ENCODE measurements around the gene PTPN2.

PTPN2 gene

GRCh38 chr18:12819841-12820240, 64.2 kb downstream of the PTPN2 start:
- H3K36me3 ChIP-seq (ENCODE audit: control insufficient read depth in 2 of 2, insufficient read depth in 1 of 2, low read length in 2 of 2): peaks cover 7 to 13% of the 10 kb centered on the region in 2 experiments
- POLR2A ChIA-PET: no interaction called here
- H3K4me1 ChIP-seq (ENCODE audit: control insufficient read depth, insufficient read depth, low read length): no peaks in the 10 kb centered on the region
- TF ChIP-seq ZNF792 (tag by site-specific recombination; IDR thresholded peaks at IDR 0.05) (no peak), ZNF140 (tag by site-specific recombination; IDR thresholded peaks at IDR 0.05) (no peak), ZBTB1 (tag by site-specific recombination; IDR thresholded peaks at IDR 0.05) (no peak), SP7 (tag by site-specific recombination; IDR thresholded peaks at IDR 0.05) (no peak), ZFP69B (tag by site-specific recombination; IDR thresholded peaks at IDR 0.05) (no peak), ZNF394 (tag by site-specific recombination; IDR thresholded peaks at IDR 0.05; ENCODE audit: borderline replicate concordance) (no peak), ZNF629 (tag by site-specific recombination; IDR thresholded peaks at IDR 0.05) (no peak), ZNF521 (tag by site-specific recombination; IDR thresholded peaks at IDR 0.05) (no peak), ZNF670 (tag by site-specific recombination; IDR thresholded peaks at IDR 0.05; ENCODE audit: low read depth) (no peak), ZNF501 (tag by site-specific recombination; IDR thresholded peaks at IDR 0.05) (no peak), ZNF37A (tag by site-specific recombination; IDR thresholded peaks at IDR 0.05) (no peak), ZNF600 (tag by site-specific recombination; IDR thresholded peaks at IDR 0.05) (no peak), ZNF2 (tag by site-specific recombination; IDR thresholded peaks at IDR 0.05) (no peak), ZNF274 (IDR thresholded peaks at IDR 0.05; ENCODE audit: low read length) (no peak), ZNF274 (tag by site-specific recombination; IDR thresholded peaks at IDR 0.05; ENCODE audit: borderline replicate concordance) (no peak), KLF9 (tag by site-specific recombination; IDR thresholded peaks at IDR 0.05; ENCODE audit: low read depth) (no peak), ZNF146 (tag by site-specific recombination; IDR thresholded peaks at IDR 0.05) (no peak), SP3 (tag by site-specific recombination; IDR thresholded peaks at IDR 0.05) (no peak), ZNF302 (tag by site-specific recombination; IDR thresholded peaks at IDR 0.05; ENCODE audit: low read depth) (no peak)
- CTCF ChIA-PET: interaction anchor here (0.7 kb wide), 2 partner anchors 19 to 77 kb away, joined by 3 to 4 read pairs; no protein-coding TSS in a partner anchor
- no peak overlapping the region for H3K27ac ChIP-seq (ENCODE audit: extremely low read depth, low read depth, low read length)
- no peaks in the 10 kb centered on the region for H3K9me3 ChIP-seq (ENCODE audit: control insufficient read depth, insufficient read depth, low read depth, low read length)
- no peak overlapping the region for H3K4me3 ChIP-seq (ENCODE audit: low read depth, low read length)

- Histone ChIP-seq H3K4me1 (ENCODE audit: control insufficient read depth, insufficient read depth, low read length) (no peaks in the 10 kb centered on the region), H3K4me3 (ENCODE audit: low read depth, low read length) (no peak overlapping the region), H3K27ac (ENCODE audit: extremely low read depth, low read depth, low read length) (no peak overlapping the region), H3K9me3 (ENCODE audit: control insufficient read depth, insufficient read depth, low read depth, low read length) (no peaks in the 10 kb centered on the region), H3K36me3 (ENCODE audit: control insufficient read depth in 2 of 2, insufficient read depth in 1 of 2, low read length in 2 of 2) (peaks cover 8 to 10% of the 10 kb centered on the region in 2 experiments)
- no peak for TF ChIP-seq ZNF529 (tag by site-specific recombination; IDR thresholded peaks at IDR 0.05; ENCODE audit: insufficient replicate concordance)
- no peak for TF ChIP-seq KLF1 (tag by site-specific recombination; IDR thresholded peaks at IDR 0.05)
- no peak for TF ChIP-seq ZBTB26 (tag by site-specific recombination; optimal IDR thresholded peaks at IDR 0.05)
- no peak for TF ChIP-seq ZNF416 (tag by site-specific recombination; IDR thresholded peaks at IDR 0.05)
- no peak for TF ChIP-seq ZNF341 (tag by site-specific recombination; IDR thresholded peaks at IDR 0.05; ENCODE audit: low read depth)
- TF ChIP-seq MYNN (tag by site-specific recombination; IDR thresholded peaks at IDR 0.05; ENCODE audit: borderline replicate concordance): no peak
- TF ChIP-seq SETDB1 (IDR thresholded peaks at IDR 0.05; ENCODE audit: insufficient read length, low read length): no peak
- no peak for TF ChIP-seq BCL11A (tag by site-specific recombination; IDR thresholded peaks at IDR 0.05; ENCODE audit: low read depth)
- TF ChIP-seq FEZF1 (tag by site-specific recombination; IDR thresholded peaks at IDR 0.05): no peak
- TF ChIP-seq KLF10 (tag by site-specific recombination; IDR thresholded peaks at IDR 0.05): no peak
- TF ChIP-seq AEBP2 (tag by site-specific recombination; IDR thresholded peaks at IDR 0.05; ENCODE audit: borderline replicate concordance): no peak
- no peak for TF ChIP-seq ZNF433 (tag by site-specific recombination; IDR thresholded peaks at IDR 0.05; ENCODE audit: low read depth)
- no peak for TF ChIP-seq GLI2 (tag by site-specific recombination; IDR thresholded peaks at IDR 0.05; ENCODE audit: borderline replicate concordance, low read depth)
- ChIA-PET POLR2A (no interaction called here), CTCF (interaction anchor here (0.7 kb wide), 1 partner anchor 77 kb away, joined by 4 read pairs; no protein-coding TSS in a partner anchor)
These were observed 64.7 kb downstream of the PTPN2 start for GRCh38 chr18:12819322-12819721.
